HL-60 (cell line): Measurements from ENCODE around the gene TM9SF1.

Experiments
- CTCF ChIP-seq: IDR thresholded peaks from one replicate; pipeline ENCODE4 v1.5.1; 2011; ENCODE audit warnings: low read length, control low read depth, inconsistent platforms; ENCODE audit not compliant: insufficient read depth
- GABPA ChIP-seq: IDR thresholded peaks from 2 replicates; pipeline ENCODE4 v1.6.1; 2012; ENCODE audit warnings: low read depth
- POLR2AphosphoS5 ChIP-seq: IDR thresholded peaks from 2 replicates; pipeline ENCODE4 v1.6.1; 2012; ENCODE audit warnings: low read depth
- SPI1 ChIP-seq: IDR thresholded peaks from 2 replicates; pipeline ENCODE4 v1.6.1; 2012; ENCODE audit warnings: low read depth, mild to moderate bottlenecking, borderline replicate concordance

GRCh38 chr14:24219080-24219479 lies 23.8 kb upstream of the TM9SF1 start:
- TF ChIP-seq CTCF = no peak
- no peak for TF ChIP-seq GABPA
- no peak for TF ChIP-seq POLR2AphosphoS5
- no peak for TF ChIP-seq SPI1
